Prostate gland (tissue), 2 donors: ENCODE measurements around the gene SCG5.

Experiments
- POLR2A ChIP-seq: fragments of 450-650 bp; IDR thresholded peaks from one replicate; pipeline ENCODE4 v1.6.1; 2016; ENCODE audit warnings: antibody characterized with exemption, mild to moderate bottlenecking
- TF ChIP-seq, protein P1 (sequence below), 4 experiments: fragments of 200-600 bp in 2 of 4; fragments of 450-650 bp in 2 of 4; sonication (generic) in 2 of 4; IDR thresholded peaks; 1 replicate in 3 of 4; 2 replicates in 1 of 4; pipeline ENCODE4 v1.5.1; 2016 to 2019; ENCODE audit warnings: antibody characterized with exemption in 4 of 4, mild to moderate bottlenecking in 2 of 4, moderate library complexity in 2 of 4

DNA sequence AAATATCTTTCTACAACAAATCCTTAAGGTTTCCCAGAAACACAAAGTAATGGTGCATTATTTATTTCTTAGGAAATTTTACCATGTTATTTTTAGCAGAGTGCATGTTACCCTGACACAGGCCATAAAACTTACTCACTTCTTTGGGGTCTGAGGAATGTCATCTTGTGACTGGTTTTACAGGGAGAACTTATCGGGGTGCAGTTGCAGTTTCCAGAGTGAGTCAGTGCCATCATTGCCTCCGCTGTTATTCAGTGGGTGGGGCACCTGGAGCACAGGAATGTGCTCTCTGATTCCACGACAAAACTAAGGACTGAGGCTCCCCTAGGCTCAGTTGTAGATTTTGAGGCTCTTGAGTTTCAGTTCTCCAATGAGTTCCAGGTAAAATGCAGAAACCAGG lies 65.2 kb downstream of the SCG5 start:
- TF ChIP-seq, protein P1, sequence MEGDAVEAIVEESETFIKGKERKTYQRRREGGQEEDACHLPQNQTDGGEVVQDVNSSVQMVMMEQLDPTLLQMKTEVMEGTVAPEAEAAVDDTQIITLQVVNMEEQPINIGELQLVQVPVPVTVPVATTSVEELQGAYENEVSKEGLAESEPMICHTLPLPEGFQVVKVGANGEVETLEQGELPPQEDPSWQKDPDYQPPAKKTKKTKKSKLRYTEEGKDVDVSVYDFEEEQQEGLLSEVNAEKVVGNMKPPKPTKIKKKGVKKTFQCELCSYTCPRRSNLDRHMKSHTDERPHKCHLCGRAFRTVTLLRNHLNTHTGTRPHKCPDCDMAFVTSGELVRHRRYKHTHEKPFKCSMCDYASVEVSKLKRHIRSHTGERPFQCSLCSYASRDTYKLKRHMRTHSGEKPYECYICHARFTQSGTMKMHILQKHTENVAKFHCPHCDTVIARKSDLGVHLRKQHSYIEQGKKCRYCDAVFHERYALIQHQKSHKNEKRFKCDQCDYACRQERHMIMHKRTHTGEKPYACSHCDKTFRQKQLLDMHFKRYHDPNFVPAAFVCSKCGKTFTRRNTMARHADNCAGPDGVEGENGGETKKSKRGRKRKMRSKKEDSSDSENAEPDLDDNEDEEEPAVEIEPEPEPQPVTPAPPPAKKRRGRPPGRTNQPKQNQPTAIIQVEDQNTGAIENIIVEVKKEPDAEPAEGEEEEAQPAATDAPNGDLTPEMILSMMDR (IDR thresholded peaks at IDR 0.05) = no peak
- TF ChIP-seq POLR2A = no peak
